SK-N-SH (cell line): ENCODE data around the gene REXO5. TPM values are rescaled to one million over a fixed set of nuclear protein-coding genes. Genes with fewer than 3 reads are reported as not detected.

Experiments
- CTCF ChIA-PET: fragments of 300-600, 350-600 bp; formaldehyde crosslinking; extraction: SDS; loops from one replicate; lab custom pipeline; 2021; lab: Yijun Ruan, JAX
- POLR2A ChIA-PET: fragments of 350-600 bp; sonication (Branson Sonifier 250); formaldehyde crosslinking; extraction: SDS; loops from one replicate; lab custom pipeline; 2020; ENCODE audit warnings: antibody characterized with exemption, inconsistent platforms; lab: Yijun Ruan, JAX
- DNase-seq: peaks from one replicate; pipeline ENCODE4 v3.0.0; 2012
- H2AFZ ChIP-seq: fragments of 200-600 bp; sonication (generic); 2 replicates; pipeline ENCODE4 v1.8.1; 2016; ENCODE audit warnings: antibody characterized with exemption, mild to moderate bottlenecking, low read depth
- H3F3A ChIP-seq: fragments of 200-600 bp; sonication (generic); replicated peaks from 2 replicates; pipeline ENCODE3; 2016; ENCODE audit warnings: antibody characterized with exemption, mild to moderate bottlenecking; ENCODE audit not compliant: insufficient read depth
- H3K27ac ChIP-seq, 2 experiments: fragments of 200-500 bp in 1 of 2; fragments of 200-600 bp in 1 of 2; sonication (Bioruptor generic) in 1 of 2; sonication (generic), shearing (Covaris generic) in 1 of 2; 2 replicates each; pipeline versions ENCODE4 v1.5.1 to v1.6.1; 2014 to 2016; ENCODE audit warnings: low read depth in 2 of 2, inconsistent platforms in 1 of 2, low read length in 1 of 2, mild to moderate bottlenecking in 1 of 2, mixed read lengths in 1 of 2
- H3K27me3 ChIP-seq: fragments of 200-600 bp; sonication (generic), shearing (Covaris generic); 2 replicates; pipeline ENCODE4 v1.6.1; 2016; ENCODE audit warnings: mixed run types; ENCODE audit not compliant: insufficient read depth
- H3K36me3 ChIP-seq, 2 experiments: fragments of 200-500 bp in 1 of 2; fragments of 200-600 bp in 1 of 2; sonication (Bioruptor generic) in 1 of 2; sonication (generic) in 1 of 2; replicated peaks in 1 of 2; 2 replicates each; pipeline versions ENCODE3 to v1.5.1; 2014 to 2016; ENCODE audit warnings: low read length in 1 of 2, mild to moderate bottlenecking in 1 of 2; ENCODE audit not compliant: insufficient read depth in 2 of 2, control insufficient read depth in 1 of 2
- H3K4me1 ChIP-seq, 2 experiments: fragments of 200-500 bp in 1 of 2; fragments of 200-600 bp in 1 of 2; sonication (Bioruptor generic) in 1 of 2; sonication (generic), shearing (Covaris generic) in 1 of 2; 2 replicates each; pipeline versions ENCODE4 v1.5.1 to v1.6.1; 2014 to 2016; ENCODE audit warnings: low read depth in 1 of 2, low read length in 1 of 2, mixed run types in 1 of 2; ENCODE audit not compliant: insufficient read depth in 2 of 2, control insufficient read depth in 1 of 2
- H3K4me2 ChIP-seq: fragments of 200-600 bp; sonication (generic), shearing (Covaris generic); 2 replicates; pipeline ENCODE4 v1.6.1; 2017; ENCODE audit warnings: mixed run types
- H3K4me3 ChIP-seq, 2 experiments: fragments of 200-500 bp in 1 of 2; fragments of 200-600 bp in 1 of 2; sonication (Bioruptor generic) in 1 of 2; sonication (generic), shearing (Covaris generic) in 1 of 2; 2 replicates each; pipeline versions ENCODE4 v1.5.1 to v1.8.1; 2014 to 2016; ENCODE audit warnings: low read depth in 2 of 2, inconsistent platforms in 1 of 2, low read length in 1 of 2, mild to moderate bottlenecking in 1 of 2, mixed read lengths in 1 of 2, moderate library complexity in 1 of 2
- H3K79me2 ChIP-seq: fragments of 200-600 bp; sonication (generic); 2 replicates; pipeline ENCODE4 v1.8.1; 2017; ENCODE audit warnings: mild to moderate bottlenecking; ENCODE audit not compliant: insufficient read depth
- H3K9ac ChIP-seq: fragments of 200-600 bp; sonication (generic); 2 replicates; pipeline ENCODE4 v1.6.1; 2017; ENCODE audit warnings: mixed run types
- H3K9me2 ChIP-seq: fragments of 200-600 bp; sonication (generic); 2 replicates; pipeline ENCODE4 v1.6.1; 2017; ENCODE audit warnings: mixed run types
- H3K9me3 ChIP-seq: fragments of 200-600 bp; sonication (generic); 2 replicates; pipeline ENCODE4 v1.6.1; 2017; ENCODE audit warnings: mixed run types, mild to moderate bottlenecking, moderate library complexity
- H4K20me1 ChIP-seq: fragments of 200-600 bp; sonication (generic); 2 replicates; pipeline ENCODE4 v1.6.1; 2017; ENCODE audit warnings: mild to moderate bottlenecking, mixed run types; ENCODE audit not compliant: insufficient read depth
- EP300 ChIP-seq, 2 experiments: IDR thresholded peaks; 2 replicates each; pipeline versions ENCODE4 v1.4.0 to v1.6.1; 2012; ENCODE audit warnings: borderline replicate concordance in 1 of 2, low read depth in 1 of 2, low read length in 1 of 2
- EZH2phosphoT487 ChIP-seq: fragments of 200-600 bp; sonication (generic); IDR thresholded peaks from 2 replicates; pipeline ENCODE4 v1.6.1; 2017; ENCODE audit warnings: low read depth, mixed run types, mild to moderate bottlenecking, antibody characterized with exemption, moderate library complexity, borderline replicate concordance
- FOSL2 ChIP-seq: IDR thresholded peaks from 2 replicates; pipeline ENCODE4 v1.4.0; 2012; ENCODE audit warnings: low read depth, mild to moderate bottlenecking, moderate library complexity, borderline replicate concordance
- GATA2 ChIP-seq: sonication (generic); formaldehyde crosslinking; IDR thresholded peaks from 2 replicates; pipeline ENCODE4 v1.5.0; 2020; ENCODE audit warnings: mild to moderate bottlenecking, missing genetic modification reagents
- JUND ChIP-seq: IDR thresholded peaks from 2 replicates; pipeline ENCODE4 v1.4.0; 2012
- MEF2A ChIP-seq: IDR thresholded peaks from 2 replicates; pipeline ENCODE4 v1.4.0; 2012; ENCODE audit warnings: low read depth, borderline replicate concordance
- MXI1 ChIP-seq: IDR thresholded peaks from 2 replicates; pipeline ENCODE4 v1.6.1; 2012; ENCODE audit warnings: mild to moderate bottlenecking, low read depth, low read length, improper control_type of control experiment
- RAD21 ChIP-seq: IDR thresholded peaks from 2 replicates; pipeline ENCODE4 v1.6.1; 2012; ENCODE audit warnings: mild to moderate bottlenecking, low read length
- RCOR1 ChIP-seq: fragments of 150-350 bp; IDR thresholded peaks from 2 replicates; pipeline ENCODE4 v1.6.1; 2017; ENCODE audit warnings: antibody characterized with exemption, low read length
- TCF12 ChIP-seq: IDR thresholded peaks from 2 replicates; pipeline ENCODE4 v1.4.0; 2012
- YY1 ChIP-seq: IDR thresholded peaks from 2 replicates; pipeline ENCODE4 v1.4.0; 2012; ENCODE audit warnings: low read depth, mild to moderate bottlenecking
- WGBS: methylation state at CpG from one replicate; pipeline ENCODE4 v1.1.6; 2017; ENCODE audit warnings: low lambda C conversion rate; 5-methylcytosine and 5-hydroxymethylcytosine counted together
- polyA plus RNA-seq, 3 experiments: library from polyadenylated mRNA; depleted of rRNA; stranded (reverse); fragments of >200 nt; gene quantifications; 2 replicates each; pipeline ENCODE4 v1.2.3, GENCODE V29; 2012
- TF ChIP-seq, protein P1 (sequence below): fragments of 200-600 bp; sonication (generic); IDR thresholded peaks from 2 replicates; pipeline ENCODE4 v1.6.1; 2017; ENCODE audit warnings: antibody characterized with exemption, mild to moderate bottlenecking, moderate library complexity
- TF ChIP-seq, protein P2 (sequence below): fragments of 150-350 bp; IDR thresholded peaks from 2 replicates; pipeline ENCODE4 v1.6.1; 2017; ENCODE audit warnings: antibody characterized with exemption, low read length, low read depth, borderline replicate concordance
- TF ChIP-seq, protein P3 (sequence below): IDR thresholded peaks from 2 replicates; pipeline ENCODE4; 2012

REXO5 gene
- polyA plus RNA-seq, 1 of the 3 experiments (the other 2 are of a cell fraction): 3.8 TPM

DNA sequence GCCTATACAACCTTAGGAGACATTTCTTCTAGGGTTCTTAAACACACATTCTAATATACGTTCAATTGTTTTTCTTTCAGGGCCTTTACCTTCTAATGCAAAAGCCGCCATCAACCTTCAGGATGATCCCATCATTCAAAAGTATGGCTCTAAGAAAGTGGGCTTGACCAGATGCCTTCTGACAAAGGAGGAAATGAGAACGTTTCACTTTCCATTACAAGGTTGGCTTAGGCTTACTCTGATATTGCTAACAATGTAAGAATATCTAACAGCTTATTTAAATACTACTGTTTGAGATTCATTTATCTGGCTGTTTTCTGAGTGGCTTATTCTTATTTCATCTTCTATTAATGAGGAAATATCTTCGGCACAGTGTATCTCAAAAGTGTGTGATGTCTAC, 15.4 kb downstream of the REXO5 start:
- Histone ChIP-seq H3K79me2 (no peaks in the 10 kb centered on the region), H4K20me1 (no peaks in the 10 kb centered on the region), H3K36me3 (peaks cover 15 to 43% of the 10 kb centered on the region in 2 experiments), H3K27me3 (no peaks in the 10 kb centered on the region), H3K27ac (no peak overlapping the region), H3K9me3 (no peaks in the 10 kb centered on the region), H3K9me2 (no peaks in the 10 kb centered on the region), H2AFZ (no peak overlapping the region), H3K9ac (no peak overlapping the region), H3K4me3 (no peak overlapping the region), H3F3A (no peaks in the 10 kb centered on the region), H3K4me1 (no peaks in the 10 kb centered on the region; a peak in 1 of 4 replicates), H3K4me2 (no peak overlapping the region)
- 94% methylated on average over 4 of the region's 4 CpGs for WGBS
- no peak for DNase-seq
- POLR2A ChIA-PET: no interaction called here
- CTCF ChIA-PET: no interaction called here
- TF ChIP-seq, protein P1, sequence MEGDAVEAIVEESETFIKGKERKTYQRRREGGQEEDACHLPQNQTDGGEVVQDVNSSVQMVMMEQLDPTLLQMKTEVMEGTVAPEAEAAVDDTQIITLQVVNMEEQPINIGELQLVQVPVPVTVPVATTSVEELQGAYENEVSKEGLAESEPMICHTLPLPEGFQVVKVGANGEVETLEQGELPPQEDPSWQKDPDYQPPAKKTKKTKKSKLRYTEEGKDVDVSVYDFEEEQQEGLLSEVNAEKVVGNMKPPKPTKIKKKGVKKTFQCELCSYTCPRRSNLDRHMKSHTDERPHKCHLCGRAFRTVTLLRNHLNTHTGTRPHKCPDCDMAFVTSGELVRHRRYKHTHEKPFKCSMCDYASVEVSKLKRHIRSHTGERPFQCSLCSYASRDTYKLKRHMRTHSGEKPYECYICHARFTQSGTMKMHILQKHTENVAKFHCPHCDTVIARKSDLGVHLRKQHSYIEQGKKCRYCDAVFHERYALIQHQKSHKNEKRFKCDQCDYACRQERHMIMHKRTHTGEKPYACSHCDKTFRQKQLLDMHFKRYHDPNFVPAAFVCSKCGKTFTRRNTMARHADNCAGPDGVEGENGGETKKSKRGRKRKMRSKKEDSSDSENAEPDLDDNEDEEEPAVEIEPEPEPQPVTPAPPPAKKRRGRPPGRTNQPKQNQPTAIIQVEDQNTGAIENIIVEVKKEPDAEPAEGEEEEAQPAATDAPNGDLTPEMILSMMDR: no peak
- TF ChIP-seq, protein P2, sequence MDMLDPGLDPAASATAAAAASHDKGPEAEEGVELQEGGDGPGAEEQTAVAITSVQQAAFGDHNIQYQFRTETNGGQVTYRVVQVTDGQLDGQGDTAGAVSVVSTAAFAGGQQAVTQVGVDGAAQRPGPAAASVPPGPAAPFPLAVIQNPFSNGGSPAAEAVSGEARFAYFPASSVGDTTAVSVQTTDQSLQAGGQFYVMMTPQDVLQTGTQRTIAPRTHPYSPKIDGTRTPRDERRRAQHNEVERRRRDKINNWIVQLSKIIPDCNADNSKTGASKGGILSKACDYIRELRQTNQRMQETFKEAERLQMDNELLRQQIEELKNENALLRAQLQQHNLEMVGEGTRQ: no peak
- TF ChIP-seq JUND (no peak), FOSL2 (no peak), GATA2 (CRISPR knock-in tag) (no peak), RCOR1 (no peak), MEF2A (no peak), TCF12 (no peak), RAD21 (no peak), EZH2phosphoT487 (no peak), YY1 (no peak), EP300 (IDR thresholded peaks at IDR 0.05; ENCODE audit: borderline replicate concordance in 1 of 2, low read depth in 1 of 2, low read length in 1 of 2) (no peak)
- TF ChIP-seq, protein P3, sequence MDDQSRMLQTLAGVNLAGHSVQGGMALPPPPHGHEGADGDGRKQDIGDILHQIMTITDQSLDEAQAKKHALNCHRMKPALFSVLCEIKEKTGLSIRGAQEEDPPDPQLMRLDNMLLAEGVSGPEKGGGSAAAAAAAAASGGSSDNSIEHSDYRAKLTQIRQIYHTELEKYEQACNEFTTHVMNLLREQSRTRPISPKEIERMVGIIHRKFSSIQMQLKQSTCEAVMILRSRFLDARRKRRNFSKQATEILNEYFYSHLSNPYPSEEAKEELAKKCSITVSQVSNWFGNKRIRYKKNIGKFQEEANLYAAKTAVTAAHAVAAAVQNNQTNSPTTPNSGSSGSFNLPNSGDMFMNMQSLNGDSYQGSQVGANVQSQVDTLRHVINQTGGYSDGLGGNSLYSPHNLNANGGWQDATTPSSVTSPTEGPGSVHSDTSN: no peak

DNA sequence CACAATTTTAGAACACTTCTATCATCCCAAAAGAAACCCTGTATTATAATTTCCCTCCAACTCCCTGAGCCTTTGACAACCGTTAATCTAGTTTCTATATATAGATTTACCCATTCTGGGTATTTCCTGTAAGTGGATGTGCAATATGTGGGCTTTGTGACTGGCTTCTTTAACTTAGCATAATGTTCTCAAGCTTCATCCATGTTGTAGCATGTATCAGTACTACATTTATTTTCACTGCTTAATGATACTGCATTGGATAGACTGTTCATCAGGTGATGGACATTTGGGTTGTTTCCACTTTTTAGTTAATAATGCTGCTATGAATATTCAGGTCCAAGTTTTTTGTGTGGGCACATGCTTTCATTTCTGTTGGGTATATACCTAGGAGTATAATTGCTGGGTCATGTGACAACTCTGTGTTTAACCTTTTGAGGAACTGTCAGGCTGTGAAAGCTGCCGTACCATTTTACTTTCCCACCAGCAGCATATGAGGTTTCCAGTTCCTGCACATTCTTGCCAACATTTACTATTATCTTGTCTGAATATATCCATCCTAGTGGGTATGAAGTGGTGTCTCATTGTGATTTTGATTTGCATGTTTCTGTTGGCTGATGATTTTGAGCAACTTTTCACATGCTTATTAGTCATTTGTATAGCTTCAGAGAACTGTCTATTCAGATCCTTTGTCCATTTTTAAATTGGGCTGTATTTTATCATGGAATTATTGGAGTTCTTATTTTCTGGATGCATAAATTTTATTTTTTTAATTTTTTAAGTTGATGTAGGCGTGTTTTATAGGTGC, 16.4 kb downstream of the REXO5 start:
- H3K36me3 ChIP-seq: peaks cover 22 to 49% of the 10 kb centered on the region in 2 experiments
- no peak overlapping the region for H3K4me2 ChIP-seq
- H3F3A ChIP-seq: no peaks in the 10 kb centered on the region
- ChIA-PET CTCF (no interaction called here), POLR2A (no interaction called here)
- no peaks in the 10 kb centered on the region for H4K20me1 ChIP-seq
- H3K4me1 ChIP-seq: no peaks in the 10 kb centered on the region; a peak in 1 of 4 replicates
- H3K9ac ChIP-seq: no peak overlapping the region
- H3K27me3 ChIP-seq: no peaks in the 10 kb centered on the region
- H2AFZ ChIP-seq: no peak overlapping the region
- H3K9me3 ChIP-seq: no peaks in the 10 kb centered on the region
- 96% methylated on average over 3 of the region's 3 CpGs for WGBS
- no peak for TF ChIP-seq MXI1
- no peaks in the 10 kb centered on the region for H3K9me2 ChIP-seq
- H3K27ac ChIP-seq: no peak overlapping the region
- DNase-seq: no peak
- H3K79me2 ChIP-seq: no peaks in the 10 kb centered on the region
- H3K4me3 ChIP-seq: no peak overlapping the region
